PC-9 (cell line): ENCODE data around the gene F2RL3.

ENCODE experiments used
- CTCF ChIP-seq: fragments of 200-600 bp; sonication (generic); conservative IDR thresholded peaks from 2 replicates; pipeline ENCODE4 v1.6.1; 2017; ENCODE audit warnings: mixed run types, antibody characterized with exemption, mild to moderate bottlenecking, moderate library complexity
- EZH2 ChIP-seq: fragments of 200-600 bp; sonication (generic); IDR thresholded peaks from 2 replicates; pipeline ENCODE4 v1.8.0; 2017; ENCODE audit warnings: antibody characterized with exemption, low read depth

GRCh38 chr19:16856091-16856490, 32.7 kb upstream of the F2RL3 start:
- no peak for TF ChIP-seq CTCF
- no peak for TF ChIP-seq EZH2
